Neural crest cell (in vitro differentiated cells): Measurements from ENCODE around the gene CST9. TPM values are rescaled to one million over a fixed set of nuclear protein-coding genes. Genes with fewer than 3 reads are reported as not detected.

Source experiments
- DNase-seq: peaks from one replicate; pipeline ENCODE4 v3.0.0; 2021; ENCODE audit warnings: low read depth, mixed read lengths, low spot score
- H3K27ac Mint-ChIP-seq: one replicate; pipeline ENCODE4 v1.8.0; 2021; ENCODE audit warnings: mild to moderate bottlenecking, mixed read lengths; ENCODE audit not compliant: unreplicated experiment
- H3K27me3 Mint-ChIP-seq: 2 replicates; pipeline ENCODE4 v1.8.0; 2021; ENCODE audit warnings: low read depth, mild to moderate bottlenecking, mixed read lengths
- H3K36me3 Mint-ChIP-seq: 2 replicates; pipeline ENCODE4 v1.8.0; 2021; ENCODE audit warnings: low read depth, mild to moderate bottlenecking, mixed read lengths
- H3K4me1 Mint-ChIP-seq: 2 replicates; pipeline ENCODE4 v1.8.0; 2021; ENCODE audit warnings: mixed read lengths
- H3K4me3 Mint-ChIP-seq: one replicate; pipeline ENCODE4 v1.8.0; 2021; ENCODE audit warnings: mild to moderate bottlenecking, mixed read lengths
- H3K9me3 Mint-ChIP-seq: 2 replicates; pipeline ENCODE4 v1.8.0; 2021; ENCODE audit warnings: mixed read lengths
- CTCF ChIP-seq: fragments of 200-600 bp; sonication (generic); conservative IDR thresholded peaks from 2 replicates; pipeline ENCODE4 v1.5.0; 2021; ENCODE audit warnings: antibody characterized with exemption, mild to moderate bottlenecking
- total RNA-seq: library from RNA; stranded (reverse); gene quantifications from 2 replicates; pipeline ENCODE4 v1.2.1, GENCODE V29; 2021

The CST9 gene
- total RNA-seq, 1 donor from 2014 or later, result not detected

- Mint-ChIP-seq H3K4me1 (peaks cover 8% of the 10 kb centered on the region), H3K27me3 (no peaks in the 10 kb centered on the region), H3K27ac (no peak overlapping the region), H3K36me3 (no peaks in the 10 kb centered on the region), H3K4me3 (no peak overlapping the region), H3K9me3 (no peaks in the 10 kb centered on the region)
- TF ChIP-seq CTCF, result peak; percentile 90
- DNase-seq, result peak; percentile 86
Observed at GRCh38 chr20:23606652-23607049, 934 bp upstream of the CST9 start.

- no peak for DNase-seq
- no peaks in the 10 kb centered on the region for H3K9me3 Mint-ChIP-seq
- peaks cover 5% of the 10 kb centered on the region for H3K4me1 Mint-ChIP-seq
- TF ChIP-seq CTCF, result no peak
- H3K27ac Mint-ChIP-seq, result no peak overlapping the region
- H3K36me3 Mint-ChIP-seq, result no peaks in the 10 kb centered on the region
- no peak overlapping the region for H3K4me3 Mint-ChIP-seq
- H3K27me3 Mint-ChIP-seq, result no peaks in the 10 kb centered on the region
Observed at GRCh38 chr20:23604306-23604705, 1.4 kb downstream of the CST9 start.

GRCh38 chr20:23603321-23603720 lies 2.4 kb downstream of the CST9 start:
- no peaks in the 10 kb centered on the region for H3K27me3 Mint-ChIP-seq
- H3K4me1 Mint-ChIP-seq, result peaks cover 5% of the 10 kb centered on the region
- H3K27ac Mint-ChIP-seq, result no peak overlapping the region
- no peaks in the 10 kb centered on the region for H3K9me3 Mint-ChIP-seq
- no peak for TF ChIP-seq CTCF
- DNase-seq, result no peak
- no peaks in the 10 kb centered on the region for H3K36me3 Mint-ChIP-seq
- H3K4me3 Mint-ChIP-seq, result no peak overlapping the region

GRCh38 chr20:23602699-23603098 lies 3.0 kb downstream of the CST9 start:
- Mint-ChIP-seq H3K4me1 (peaks cover 5% of the 10 kb centered on the region), H3K27me3 (no peaks in the 10 kb centered on the region), H3K36me3 (no peaks in the 10 kb centered on the region), H3K9me3 (no peaks in the 10 kb centered on the region), H3K27ac (no peak overlapping the region), H3K4me3 (no peak overlapping the region)
- TF ChIP-seq CTCF, result no peak
- DNase-seq, result no peak

DNA sequence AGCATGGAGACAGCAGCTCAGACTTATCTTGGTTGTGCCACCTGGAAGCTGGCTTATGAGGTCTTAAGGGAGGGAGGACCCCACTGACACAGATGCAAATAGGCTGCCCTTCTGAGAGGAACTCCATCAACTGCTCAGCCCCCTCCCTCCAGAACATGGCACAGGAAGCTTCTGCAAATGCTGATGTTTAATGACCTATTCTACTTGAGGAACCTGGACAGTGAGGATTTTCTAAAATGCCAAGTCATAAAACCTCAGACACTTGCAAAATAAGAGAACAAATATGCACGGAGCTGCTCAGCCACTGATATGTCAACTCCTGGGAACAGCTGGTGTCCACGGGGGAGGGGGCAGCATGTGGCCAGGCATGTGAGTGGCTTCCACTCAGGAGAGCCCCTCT lies 3.5 kb downstream of the CST9 start:
- no peak for DNase-seq
- Mint-ChIP-seq H3K36me3 (no peaks in the 10 kb centered on the region), H3K4me1 (peaks cover 5% of the 10 kb centered on the region), H3K27ac (no peak overlapping the region), H3K4me3 (no peak overlapping the region), H3K27me3 (no peaks in the 10 kb centered on the region), H3K9me3 (no peaks in the 10 kb centered on the region)
- no peak for TF ChIP-seq CTCF

- no peaks in the 10 kb centered on the region for H3K36me3 Mint-ChIP-seq
- H3K4me1 Mint-ChIP-seq, result peaks cover 3% of the 10 kb centered on the region
- no peak overlapping the region for H3K27ac Mint-ChIP-seq
- TF ChIP-seq CTCF, result no peak
- no peaks in the 10 kb centered on the region for H3K9me3 Mint-ChIP-seq
- DNase-seq, result no peak
- no peak overlapping the region for H3K4me3 Mint-ChIP-seq
- H3K27me3 Mint-ChIP-seq, result no peaks in the 10 kb centered on the region
Observed at GRCh38 chr20:23601715-23602114, 4.0 kb downstream of the CST9 start.
